ENCODE measurements around the gene ATN1.
A peak's percentile ranks its signal among the peaks of the same experiment; 100 is the strongest.
"Not testable (repeated sequence)": the region's sequence is repeated elsewhere in the genome, so short reads cannot be mapped to it uniquely, and the experiment has no call there.

ATN1 gene

GRCh38 chr12:6904280-6905276 lies 23.2 kb upstream of the ATN1 start, which contains the start of gene LRRC23:
Gene LRRC23 (plus strand): TSS chr12:6904822. CDS start chr12:6905634, 812 bp downstream.
- peak; percentile 90 for DNase-seq (ENCODE audit: low read depth in 2 of 2)

GRCh38 chr12:6905414-6906040 lies 22.2 kb upstream of the ATN1 start:
- DNase-seq (ENCODE audit: low read depth in 2 of 2), result no peak

- DNase-seq (ENCODE audit: low read depth in 2 of 2), result not testable (repeated sequence)
These were observed 19.6 kb upstream of the ATN1 start for GRCh38 chr12:6908141-6908540.

- no peak for DNase-seq (ENCODE audit: low read depth in 2 of 2)
These were observed 18.2 kb upstream of the ATN1 start for GRCh38 chr12:6909421-6910145.

GRCh38 chr12:6912164-6912935 lies 15.4 kb upstream of the ATN1 start:
- no peak for DNase-seq (ENCODE audit: low read depth in 2 of 2)

- no peak for DNase-seq (ENCODE audit: low read depth in 2 of 2)
These were observed 13.4 kb upstream of the ATN1 start, which contains the start of gene ENO2 for GRCh38 chr12:6914246-6914946. Gene ENO2 (plus strand): TSS chr12:6914580. CDS start chr12:6915833, 1,253 bp downstream.

GRCh38 chr12:6914947-6915788 lies 12.6 kb upstream of the ATN1 start:
- no peak for DNase-seq (ENCODE audit: low read depth in 2 of 2)

- no peak for DNase-seq (ENCODE audit: low read depth in 2 of 2)
These were observed 11.9 kb upstream of the ATN1 start for GRCh38 chr12:6915789-6916285.

- DNase-seq (ENCODE audit: low read depth in 2 of 2), result no peak
These were observed 11.1 kb upstream of the ATN1 start for GRCh38 chr12:6916426-6917200.

- no peak for DNase-seq (ENCODE audit: low read depth in 2 of 2)
These were observed 10.1 kb upstream of the ATN1 start for GRCh38 chr12:6917491-6918231.

- DNase-seq (ENCODE audit: low read depth in 2 of 2), result no peak
These were observed 8.2 kb upstream of the ATN1 start for GRCh38 chr12:6919588-6919987.

- DNase-seq (ENCODE audit: low read depth in 2 of 2), result no peak
These were observed 6.2 kb upstream of the ATN1 start for GRCh38 chr12:6921539-6921938.

- DNase-seq (ENCODE audit: low read depth in 2 of 2), result no peak
These were observed 5.5 kb upstream of the ATN1 start for GRCh38 chr12:6921996-6922946.

- no peak for DNase-seq (ENCODE audit: low read depth in 2 of 2)
These were observed 4.6 kb upstream of the ATN1 start for GRCh38 chr12:6923003-6923732.

- DNase-seq (ENCODE audit: low read depth in 2 of 2), result no peak
These were observed 3.9 kb upstream of the ATN1 start for GRCh38 chr12:6923851-6924250.

GRCh38 chr12:6925239-6925539 lies 2.6 kb upstream of the ATN1 start:
- DNase-seq (ENCODE audit: low read depth in 2 of 2), result no peak

Data from fibroblast of skin of left quadriceps (primary cell).